ENCODE measurements around the gene EOMES. TPM values are rescaled to one million over a fixed set of nuclear protein-coding genes. Genes with fewer than 3 reads are reported as not detected.

Gene EOMES
- total RNA-seq, 6 donors from 2014 or later: 0.44 to 2.1 (median 1.1) TPM

- no peak overlapping the region for H3K27ac ChIP-seq
- no peaks in the 10 kb centered on the region for H3K36me3 ChIP-seq
- 52 to 72% methylated on average over 1 of the region's 1 CpG for WGBS, 2 donors
- DNase-seq: no peak
- H3K9me3 ChIP-seq: no peaks in the 10 kb centered on the region
- peaks cover 0 to under 1% (median 0%) of the 10 kb centered on the region in 4 donors for H3K4me1 ChIP-seq
- H3K4me3 ChIP-seq: no peak overlapping the region
- no peak for TF ChIP-seq POLR2AphosphoS5 (IDR thresholded peaks at IDR 0.05)
- no peak for TF ChIP-seq CTCF (IDR thresholded peaks at IDR 0.05)
- no peak for TF ChIP-seq POLR2A (IDR thresholded peaks at IDR 0.05)
- no peak for TF ChIP-seq EP300 (IDR thresholded peaks at IDR 0.05)
- no peaks in the 10 kb centered on the region for H3K27me3 ChIP-seq
- ATAC-seq (ENCODE audit: low FRiP score in 2 of 2): no peak
Observed at GRCh38 chr3:27686642-27687041, 35.5 kb downstream of the EOMES start.

- H3K9me3 ChIP-seq: no peaks in the 10 kb centered on the region
- no peaks in the 10 kb centered on the region for H3K27me3 ChIP-seq
- H3K36me3 ChIP-seq: no peaks in the 10 kb centered on the region
- ATAC-seq (ENCODE audit: low FRiP score in 2 of 2) (no peak), DNase-seq (no peak)
- no peak overlapping the region for H3K4me3 ChIP-seq
- WGBS, 2 donors: 78 to 83% methylated on average over 1 of the region's 1 CpG
- H3K27ac ChIP-seq: no peak overlapping the region
- H3K4me1 ChIP-seq: peaks cover 5 to 10% (median 7%) of the 10 kb centered on the region in 4 donors
- TF ChIP-seq CTCF (IDR thresholded peaks at IDR 0.05): no peak
- no peak for TF ChIP-seq POLR2AphosphoS5 (IDR thresholded peaks at IDR 0.05)
Observed at GRCh38 chr3:27685474-27685873, 36.6 kb downstream of the EOMES start.

GRCh38 chr3:27684302-27684701 is 37.8 kb downstream of the EOMES start:
- Histone ChIP-seq H3K36me3 (no peaks in the 10 kb centered on the region), H3K4me1 (peaks cover 5 to 10% (median 7%) of the 10 kb centered on the region in 4 donors), H3K27ac (no peak overlapping the region), H3K9me3 (no peaks in the 10 kb centered on the region), H3K27me3 (no peaks in the 10 kb centered on the region), H3K4me3 (no peak overlapping the region)
- WGBS, 2 donors: 84 to 93% methylated on average over 2 of the region's 2 CpGs
- DNase-seq (no peak), ATAC-seq (ENCODE audit: low FRiP score in 2 of 2) (no peak)
- no peak for TF ChIP-seq POLR2AphosphoS5 (IDR thresholded peaks at IDR 0.05)
- TF ChIP-seq CTCF (IDR thresholded peaks at IDR 0.05): no peak
- no peak for TF ChIP-seq EP300 (IDR thresholded peaks at IDR 0.05)
- no peak for TF ChIP-seq POLR2A (IDR thresholded peaks at IDR 0.05)

GRCh38 chr3:27681249-27681748 is 40.8 kb downstream of the EOMES start:
- H3K36me3 ChIP-seq: no peaks in the 10 kb centered on the region
- H3K9me3 ChIP-seq: no peaks in the 10 kb centered on the region
- H3K27me3 ChIP-seq: no peaks in the 10 kb centered on the region
- peaks cover 5 to 10% (median 7%) of the 10 kb centered on the region in 4 donors for H3K4me1 ChIP-seq
- no peak overlapping the region for H3K27ac ChIP-seq
- DNase-seq (no peak), ATAC-seq (ENCODE audit: low FRiP score in 2 of 2) (peak; percentile 73 to 84)
- TF ChIP-seq POLR2AphosphoS5 (IDR thresholded peaks at IDR 0.05) (no peak), POLR2A (IDR thresholded peaks at IDR 0.05) (no peak), EP300 (IDR thresholded peaks at IDR 0.05) (no peak), CTCF (IDR thresholded peaks at IDR 0.05) (peak; percentile 40 to 74 (median 63))
- peak overlapping the region in 2 of 4 donors; percentile 3 to 12 for H3K4me3 ChIP-seq
- WGBS, 2 donors: 25 to 28% methylated on average over 6 of the region's 6 CpGs

All from upper lobe of left lung (tissue), 6 donors.